ENCODE data around the gene NLK. TPM values are rescaled to one million over a fixed set of nuclear protein-coding genes. Genes with fewer than 3 reads are reported as not detected.

The NLK gene
- total and polyA plus RNA-seq, 8 donors = 9.8 to 16.7 (median 13.5) TPM

DNA sequence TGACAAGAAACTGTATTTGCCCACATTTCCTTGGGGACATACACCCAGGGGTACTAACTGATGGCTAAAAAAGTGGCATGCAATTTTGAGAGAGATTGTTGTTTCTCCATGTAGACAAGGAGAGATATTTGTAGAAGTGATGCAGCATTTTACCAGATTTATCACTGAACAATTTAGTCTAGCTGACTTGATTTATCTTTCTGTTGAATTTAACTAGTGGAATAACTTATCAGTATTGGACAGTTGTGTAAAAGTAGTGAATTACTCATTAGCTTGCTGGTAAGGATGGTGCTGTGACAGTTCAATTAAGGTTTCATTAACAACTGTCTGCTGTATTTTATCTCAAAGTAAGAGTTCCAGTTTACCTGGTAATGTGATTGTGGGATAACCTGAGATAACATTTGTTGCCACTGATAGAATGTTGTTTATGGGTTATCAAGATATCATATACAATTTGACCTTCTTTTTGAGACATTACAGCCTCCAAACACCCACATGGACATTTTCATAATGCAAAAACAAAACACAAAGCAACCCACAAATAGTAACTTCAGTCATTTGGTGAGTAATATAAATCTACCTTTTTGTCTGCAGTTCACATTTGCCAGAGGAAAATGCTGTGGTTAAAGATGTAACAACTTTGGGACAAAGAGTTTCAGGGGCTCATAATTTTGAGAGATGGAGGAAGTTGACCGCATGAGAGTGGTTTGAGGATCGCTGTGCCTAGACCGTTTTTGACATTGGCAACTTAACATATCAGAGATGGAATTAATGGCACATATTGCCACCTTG, 3.8 kb downstream of the NLK start:
- intact Hi-C loops (cut with DNase I) = loop anchor here in 1 of 3 donors (10.0 kb wide), 1 partner anchor 179 kb away; no protein-coding TSS in a partner anchor
- peaks cover 9 to 46% (median 24%) of the 10 kb centered on the region in 3 donors for H3K4me1 ChIP-seq
- no peak overlapping the region for H3K4me3 ChIP-seq
- FAIRE-seq (no peak), ATAC-seq (no peak), DNase-seq (no peak)
- TF ChIP-seq, protein P1, sequence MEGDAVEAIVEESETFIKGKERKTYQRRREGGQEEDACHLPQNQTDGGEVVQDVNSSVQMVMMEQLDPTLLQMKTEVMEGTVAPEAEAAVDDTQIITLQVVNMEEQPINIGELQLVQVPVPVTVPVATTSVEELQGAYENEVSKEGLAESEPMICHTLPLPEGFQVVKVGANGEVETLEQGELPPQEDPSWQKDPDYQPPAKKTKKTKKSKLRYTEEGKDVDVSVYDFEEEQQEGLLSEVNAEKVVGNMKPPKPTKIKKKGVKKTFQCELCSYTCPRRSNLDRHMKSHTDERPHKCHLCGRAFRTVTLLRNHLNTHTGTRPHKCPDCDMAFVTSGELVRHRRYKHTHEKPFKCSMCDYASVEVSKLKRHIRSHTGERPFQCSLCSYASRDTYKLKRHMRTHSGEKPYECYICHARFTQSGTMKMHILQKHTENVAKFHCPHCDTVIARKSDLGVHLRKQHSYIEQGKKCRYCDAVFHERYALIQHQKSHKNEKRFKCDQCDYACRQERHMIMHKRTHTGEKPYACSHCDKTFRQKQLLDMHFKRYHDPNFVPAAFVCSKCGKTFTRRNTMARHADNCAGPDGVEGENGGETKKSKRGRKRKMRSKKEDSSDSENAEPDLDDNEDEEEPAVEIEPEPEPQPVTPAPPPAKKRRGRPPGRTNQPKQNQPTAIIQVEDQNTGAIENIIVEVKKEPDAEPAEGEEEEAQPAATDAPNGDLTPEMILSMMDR (IDR thresholded peaks at IDR 0.05) = no peak
- H3K27ac ChIP-seq = no peak overlapping the region
- no peaks in the 10 kb centered on the region for H3K27me3 ChIP-seq
- no peaks in the 10 kb centered on the region for H3K36me3 ChIP-seq
- no peaks in the 10 kb centered on the region for H3K9me3 ChIP-seq
- WGBS, 2 donors = 77 to 84% methylated on average over 3 of the region's 3 CpGs

DNA sequence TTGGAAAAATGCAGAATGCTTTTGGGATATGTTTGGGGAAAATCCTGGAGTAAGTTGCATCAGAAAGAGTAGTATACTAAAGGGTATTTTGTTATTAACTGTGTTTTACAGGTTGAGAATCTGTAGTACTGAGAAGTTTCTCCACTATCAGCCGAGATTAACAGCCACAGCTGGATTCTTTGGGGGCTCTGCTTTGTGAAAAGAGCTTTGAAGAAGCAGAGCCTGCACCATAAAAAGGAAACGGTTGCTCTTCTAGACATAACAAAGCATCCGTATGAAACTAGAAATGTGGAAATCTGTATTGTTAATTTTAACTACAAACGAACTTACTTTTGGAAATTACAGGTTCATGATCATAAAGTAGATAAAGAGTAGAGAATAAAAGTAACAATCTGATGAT, 5.3 kb downstream of the NLK start:
- Histone ChIP-seq H3K36me3 (no peaks in the 10 kb centered on the region), H3K27me3 (no peaks in the 10 kb centered on the region), H3K4me1 (peaks cover 16 to 58% (median 36%) of the 10 kb centered on the region in 3 donors), H3K27ac (no peak overlapping the region), H3K4me3 (no peak overlapping the region), H3K9me3 (no peaks in the 10 kb centered on the region)
- WGBS, 2 donors = 52 to 61% methylated on average over 4 of the region's 4 CpGs
- TF ChIP-seq, protein P1 (IDR thresholded peaks at IDR 0.05) = no peak
- intact Hi-C loops (cut with DNase I) = loop anchor here in 1 of 3 donors (10.0 kb wide), 1 partner anchor 177 kb away; no protein-coding TSS in a partner anchor
- ATAC-seq (no peak), FAIRE-seq (no peak), DNase-seq (no peak)

DNA sequence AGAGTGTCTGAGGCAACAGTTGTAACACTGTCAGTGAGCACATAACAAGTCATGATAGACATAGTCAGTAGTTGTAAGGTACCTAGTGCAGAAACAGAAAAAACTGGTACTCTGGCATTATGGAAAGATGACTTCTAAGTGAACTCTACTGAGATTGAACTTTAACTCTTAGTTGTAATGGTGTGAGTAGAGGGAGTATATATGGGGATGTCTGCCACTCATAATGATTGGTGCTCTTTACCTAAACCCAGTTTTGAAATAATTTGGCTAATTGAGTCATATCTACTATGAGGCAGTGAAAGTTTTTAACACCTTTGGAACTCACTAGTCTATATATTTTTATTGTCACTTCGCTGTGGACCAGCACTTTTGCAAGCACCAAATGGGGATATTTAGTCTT, 6.6 kb downstream of the NLK start:
- ATAC-seq = no peak
- H3K27ac ChIP-seq = no peak overlapping the region
- 93 to 99% methylated on average over 1 of the region's 1 CpG for WGBS, 2 donors
- H3K4me3 ChIP-seq = no peak overlapping the region
- intact Hi-C loops (cut with DNase I) = loop anchor here in 1 of 3 donors (10.0 kb wide), 1 partner anchor 176 kb away; no protein-coding TSS in a partner anchor
- no peak for FAIRE-seq
- H3K27me3 ChIP-seq = no peaks in the 10 kb centered on the region
- H3K9me3 ChIP-seq = no peaks in the 10 kb centered on the region
- TF ChIP-seq, protein P1 (IDR thresholded peaks at IDR 0.05) = no peak
- H3K36me3 ChIP-seq = no peaks in the 10 kb centered on the region
- H3K4me1 ChIP-seq = peaks cover 28 to 60% (median 41%) of the 10 kb centered on the region in 3 donors
- no peak for DNase-seq

DNA sequence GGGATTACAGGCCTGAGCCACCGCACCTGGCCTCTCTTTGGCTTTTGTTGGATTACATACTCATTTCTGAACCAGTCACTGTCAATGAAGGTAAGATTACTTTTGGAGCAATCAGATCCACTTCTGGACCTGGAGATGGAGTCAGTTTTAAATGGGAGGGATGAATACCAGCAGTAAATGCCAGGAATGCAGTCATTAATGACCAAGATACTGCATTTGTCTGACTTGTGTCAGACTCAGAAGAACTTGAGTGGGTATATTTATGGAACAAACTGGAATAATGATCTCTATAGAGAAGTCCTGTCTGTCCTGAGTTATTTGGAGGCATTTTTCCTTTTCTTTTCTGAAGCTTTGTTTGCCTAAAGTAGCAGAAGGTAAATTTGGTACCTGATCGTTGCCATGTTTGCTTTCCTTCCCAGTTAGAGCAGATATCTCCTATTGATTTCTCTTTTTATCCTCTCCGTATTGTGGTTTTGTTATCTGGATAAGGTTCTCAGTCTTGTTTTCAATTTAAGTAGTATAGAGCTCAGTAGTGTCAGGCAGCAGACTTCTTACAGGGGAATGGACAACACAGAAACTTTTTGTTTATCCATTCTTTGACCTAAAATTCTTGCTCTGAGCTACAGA, 10.7 kb downstream of the NLK start:
- intact Hi-C loops (cut with DNase I) = no loop called here
- no peaks in the 10 kb centered on the region for H3K9me3 ChIP-seq
- no peaks in the 10 kb centered on the region for H3K36me3 ChIP-seq
- no peaks in the 10 kb centered on the region for H3K27me3 ChIP-seq
- ATAC-seq (peak in 3 of 4 donors; percentile 19 to 52 (median 43)), DNase-seq (no peak), FAIRE-seq (no peak)
- TF ChIP-seq, protein P1 (IDR thresholded peaks at IDR 0.05) = no peak
- H3K4me1 ChIP-seq = peaks cover 40 to 61% (median 53%) of the 10 kb centered on the region in 3 donors
- no peak overlapping the region for H3K4me3 ChIP-seq
- WGBS, 2 donors = 25 to 27% methylated on average over 3 of the region's 3 CpGs
- peak overlapping the region in 3 of 4 donors; percentile 13 to 61 (median 34) for H3K27ac ChIP-seq
